Measurements from ENCODE around the gene POLR3F.
"Not testable (repeated sequence)": the region's sequence is repeated elsewhere in the genome, so short reads cannot be mapped to it uniquely, and the experiment has no call there.

The POLR3F gene

GRCh38 chr20:18506744-18507143, 39.6 kb downstream of the POLR3F start:
- no peak for DNase-seq

GRCh38 chr20:18507218-18508191, 40.3 kb downstream of the POLR3F start, which contains the start of gene SEC23B:
Gene SEC23B (plus strand): TSS chr20:18507940. CDS start chr20:18510836, 2,896 bp downstream.
- peak; percentile 84 for DNase-seq

GRCh38 chr20:18511571-18511970, 44.4 kb downstream of the POLR3F start:
- no peak for DNase-seq

- no peak for DNase-seq
These were observed 46.0 kb downstream of the POLR3F start for GRCh38 chr20:18513208-18513607.

GRCh38 chr20:18514127-18514526, 46.9 kb downstream of the POLR3F start:
- no peak for DNase-seq

- DNase-seq: no peak
These were observed 48.8 kb downstream of the POLR3F start for GRCh38 chr20:18515973-18516372.

GRCh38 chr20:18522066-18522465, 54.9 kb downstream of the POLR3F start:
- DNase-seq: not testable (repeated sequence)

GRCh38 chr20:18523066-18523465, 55.9 kb downstream of the POLR3F start:
- no peak for DNase-seq

GRCh38 chr20:18524646-18525045, 57.5 kb downstream of the POLR3F start:
- no peak for DNase-seq

- not testable (repeated sequence) for DNase-seq
These were observed 59.6 kb downstream of the POLR3F start for GRCh38 chr20:18526761-18527160.

GRCh38 chr20:18527339-18527738, 60.1 kb downstream of the POLR3F start:
- DNase-seq: no peak

- no peak for DNase-seq
These were observed 60.6 kb downstream of the POLR3F start for GRCh38 chr20:18527836-18528235.

GRCh38 chr20:18529041-18529440, 61.9 kb downstream of the POLR3F start:
- no peak for DNase-seq

GRCh38 chr20:18532626-18533025, 65.4 kb downstream of the POLR3F start:
- DNase-seq: no peak

- DNase-seq: no peak
These were observed 66.3 kb downstream of the POLR3F start for GRCh38 chr20:18533491-18533890.

GRCh38 chr20:18533978-18534644, 66.9 kb downstream of the POLR3F start:
- DNase-seq: no peak
